Measurements from ENCODE around the gene TNIK.

TNIK gene

DNA sequence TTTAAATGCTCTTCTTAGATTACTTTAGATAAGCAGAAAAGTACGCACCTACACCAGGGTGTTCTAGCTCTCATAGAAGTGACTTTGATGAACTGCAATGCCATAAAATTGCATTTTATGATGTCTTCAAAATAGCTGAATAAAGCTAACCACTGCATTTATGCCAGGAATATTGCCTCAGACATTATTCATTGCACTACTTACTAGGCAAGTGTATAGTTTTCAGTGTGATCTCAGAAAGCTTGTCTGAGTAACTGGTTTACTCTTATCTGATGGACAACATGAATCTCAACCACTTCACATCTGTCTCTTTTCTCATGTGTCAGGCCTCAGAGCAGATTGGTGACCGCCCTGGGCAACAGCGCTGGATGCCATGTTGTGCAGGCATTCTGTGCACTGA is 314.4 kb downstream of the TNIK start:
- peaks cover 10% of the 10 kb centered on the region for H3K36me3 Mint-ChIP-seq (ENCODE audit: low read depth)
- H3K27ac Mint-ChIP-seq, result no peak overlapping the region

DNA sequence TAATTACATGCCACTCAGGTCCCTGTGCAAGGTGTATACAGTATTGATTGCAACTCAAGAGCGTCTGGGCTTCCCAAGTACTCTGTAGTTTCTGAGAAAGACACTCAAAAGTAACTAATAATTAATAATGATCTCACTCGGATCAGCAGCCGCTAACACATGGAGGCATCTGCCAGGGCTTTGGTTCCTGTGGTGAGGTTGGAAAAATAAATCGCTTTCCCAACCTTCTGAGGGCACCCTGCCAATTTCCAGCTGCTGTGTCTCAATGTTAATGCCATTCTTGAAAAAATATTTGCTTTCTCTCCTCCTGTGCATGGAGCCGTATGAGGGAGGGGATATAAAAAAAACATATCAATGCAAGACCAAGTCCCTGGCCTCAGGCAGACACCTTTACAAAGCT is 317.2 kb downstream of the TNIK start:
- DNase-seq, result no peak
- H3K4me1 Mint-ChIP-seq, result no peaks in the 10 kb centered on the region
- no peaks in the 10 kb centered on the region for H3K9me3 Mint-ChIP-seq
- H3K4me3 Mint-ChIP-seq, result no peak overlapping the region
- H3K36me3 Mint-ChIP-seq (ENCODE audit: low read depth), result peaks cover 13% of the 10 kb centered on the region
- TF ChIP-seq, protein P1, sequence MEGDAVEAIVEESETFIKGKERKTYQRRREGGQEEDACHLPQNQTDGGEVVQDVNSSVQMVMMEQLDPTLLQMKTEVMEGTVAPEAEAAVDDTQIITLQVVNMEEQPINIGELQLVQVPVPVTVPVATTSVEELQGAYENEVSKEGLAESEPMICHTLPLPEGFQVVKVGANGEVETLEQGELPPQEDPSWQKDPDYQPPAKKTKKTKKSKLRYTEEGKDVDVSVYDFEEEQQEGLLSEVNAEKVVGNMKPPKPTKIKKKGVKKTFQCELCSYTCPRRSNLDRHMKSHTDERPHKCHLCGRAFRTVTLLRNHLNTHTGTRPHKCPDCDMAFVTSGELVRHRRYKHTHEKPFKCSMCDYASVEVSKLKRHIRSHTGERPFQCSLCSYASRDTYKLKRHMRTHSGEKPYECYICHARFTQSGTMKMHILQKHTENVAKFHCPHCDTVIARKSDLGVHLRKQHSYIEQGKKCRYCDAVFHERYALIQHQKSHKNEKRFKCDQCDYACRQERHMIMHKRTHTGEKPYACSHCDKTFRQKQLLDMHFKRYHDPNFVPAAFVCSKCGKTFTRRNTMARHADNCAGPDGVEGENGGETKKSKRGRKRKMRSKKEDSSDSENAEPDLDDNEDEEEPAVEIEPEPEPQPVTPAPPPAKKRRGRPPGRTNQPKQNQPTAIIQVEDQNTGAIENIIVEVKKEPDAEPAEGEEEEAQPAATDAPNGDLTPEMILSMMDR (IDR thresholded peaks at IDR 0.05), result no peak
- no peak overlapping the region for H3K27ac Mint-ChIP-seq
- H3K27me3 Mint-ChIP-seq (ENCODE audit: low read depth, poor library complexity), result peaks cover 10% of the 10 kb centered on the region

More for the DNA sequence above, 314.4 kb downstream of the TNIK start:
- no peaks in the 10 kb centered on the region for H3K9me3 Mint-ChIP-seq
- TF ChIP-seq, protein P1 (IDR thresholded peaks at IDR 0.05), result no peak
- no peaks in the 10 kb centered on the region for H3K4me1 Mint-ChIP-seq
- no peak for DNase-seq
- no peak overlapping the region for H3K4me3 Mint-ChIP-seq
- H3K27me3 Mint-ChIP-seq (ENCODE audit: low read depth, poor library complexity), result peaks cover 8% of the 10 kb centered on the region

DNA sequence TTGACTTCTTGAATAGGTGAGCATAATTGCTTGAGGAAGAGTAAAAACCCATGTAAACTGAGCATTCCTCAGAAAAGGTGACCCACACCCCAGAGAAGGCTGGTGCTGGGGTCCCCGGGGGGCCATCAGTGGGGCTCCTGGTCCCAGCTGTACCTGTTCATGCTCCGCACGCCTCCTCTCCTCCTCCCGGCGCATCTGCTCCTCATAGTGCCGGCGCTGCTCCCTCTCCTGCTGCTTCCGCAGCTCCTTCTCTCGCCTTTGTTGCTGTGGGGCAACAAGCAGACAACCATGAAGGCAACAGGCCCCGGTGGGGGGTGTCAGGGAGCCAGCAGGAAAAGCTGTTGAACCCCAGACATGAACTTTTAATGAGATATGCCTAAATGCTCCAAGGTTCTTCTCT is 320.0 kb downstream of the TNIK start:
- TF ChIP-seq, protein P1 (IDR thresholded peaks at IDR 0.05), result no peak
- H3K27ac Mint-ChIP-seq, result no peak overlapping the region
- DNase-seq, result no peak
- H3K27me3 Mint-ChIP-seq (ENCODE audit: low read depth, poor library complexity), result peaks cover 9% of the 10 kb centered on the region
- no peak overlapping the region for H3K4me3 Mint-ChIP-seq
- no peaks in the 10 kb centered on the region for H3K9me3 Mint-ChIP-seq
- H3K36me3 Mint-ChIP-seq (ENCODE audit: low read depth), result peaks cover 22% of the 10 kb centered on the region
- H3K4me1 Mint-ChIP-seq, result no peaks in the 10 kb centered on the region

DNA sequence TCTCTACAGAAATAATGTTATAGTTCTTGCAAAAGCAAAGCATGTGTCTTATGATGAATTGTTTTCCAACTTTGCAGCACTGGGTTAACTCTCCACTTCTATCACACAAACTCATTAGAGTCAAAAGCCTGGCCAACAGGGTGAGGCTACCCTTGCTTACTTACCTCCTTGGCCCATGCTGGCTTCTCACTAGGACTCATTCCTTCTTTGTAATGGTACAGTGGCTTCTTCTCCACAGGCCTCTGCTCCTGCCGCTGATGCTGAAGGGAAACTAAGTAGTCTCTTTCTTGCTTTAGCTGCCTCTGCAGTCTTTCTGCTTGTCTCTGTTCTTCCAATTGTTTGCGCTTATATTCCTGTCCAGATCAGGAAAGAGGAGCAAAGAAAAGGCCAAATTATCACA is 322.2 kb downstream of the TNIK start:
- TF ChIP-seq, protein P1 (IDR thresholded peaks at IDR 0.05), result no peak
- peaks cover 17% of the 10 kb centered on the region for H3K36me3 Mint-ChIP-seq (ENCODE audit: low read depth)
- no peak overlapping the region for H3K4me3 Mint-ChIP-seq
- peaks cover 5% of the 10 kb centered on the region for H3K27me3 Mint-ChIP-seq (ENCODE audit: low read depth, poor library complexity)
- no peak overlapping the region for H3K27ac Mint-ChIP-seq
- no peaks in the 10 kb centered on the region for H3K9me3 Mint-ChIP-seq
- DNase-seq, result no peak
- H3K4me1 Mint-ChIP-seq, result no peaks in the 10 kb centered on the region

DNA sequence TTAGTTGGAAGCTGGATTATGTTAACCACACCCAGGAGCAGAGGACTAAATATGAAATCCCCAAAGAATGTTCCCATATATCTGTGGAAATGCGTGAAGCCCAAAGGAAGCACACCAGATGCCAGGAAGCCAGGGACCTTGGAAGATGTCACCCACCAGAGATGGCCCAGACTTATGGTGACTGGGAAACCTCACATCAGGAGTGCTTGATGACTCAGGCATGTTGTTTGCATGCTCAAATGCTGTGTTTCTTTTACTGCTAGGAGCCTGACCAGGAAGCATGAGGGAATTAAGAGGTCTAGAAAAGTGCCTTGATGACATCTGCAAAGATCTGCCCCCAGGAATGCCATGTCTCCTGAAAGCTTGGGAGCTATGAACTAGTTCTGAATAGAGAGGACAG is 324.7 kb downstream of the TNIK start:
- TF ChIP-seq, protein P1 (IDR thresholded peaks at IDR 0.05), result no peak
- peaks cover 17% of the 10 kb centered on the region for H3K36me3 Mint-ChIP-seq (ENCODE audit: low read depth)
- H3K4me3 Mint-ChIP-seq, result no peak overlapping the region
- H3K27ac Mint-ChIP-seq, result no peak overlapping the region
- no peaks in the 10 kb centered on the region for H3K4me1 Mint-ChIP-seq
- DNase-seq, result no peak
- H3K9me3 Mint-ChIP-seq, result no peaks in the 10 kb centered on the region
- peaks cover 5% of the 10 kb centered on the region for H3K27me3 Mint-ChIP-seq (ENCODE audit: low read depth, poor library complexity)

DNA sequence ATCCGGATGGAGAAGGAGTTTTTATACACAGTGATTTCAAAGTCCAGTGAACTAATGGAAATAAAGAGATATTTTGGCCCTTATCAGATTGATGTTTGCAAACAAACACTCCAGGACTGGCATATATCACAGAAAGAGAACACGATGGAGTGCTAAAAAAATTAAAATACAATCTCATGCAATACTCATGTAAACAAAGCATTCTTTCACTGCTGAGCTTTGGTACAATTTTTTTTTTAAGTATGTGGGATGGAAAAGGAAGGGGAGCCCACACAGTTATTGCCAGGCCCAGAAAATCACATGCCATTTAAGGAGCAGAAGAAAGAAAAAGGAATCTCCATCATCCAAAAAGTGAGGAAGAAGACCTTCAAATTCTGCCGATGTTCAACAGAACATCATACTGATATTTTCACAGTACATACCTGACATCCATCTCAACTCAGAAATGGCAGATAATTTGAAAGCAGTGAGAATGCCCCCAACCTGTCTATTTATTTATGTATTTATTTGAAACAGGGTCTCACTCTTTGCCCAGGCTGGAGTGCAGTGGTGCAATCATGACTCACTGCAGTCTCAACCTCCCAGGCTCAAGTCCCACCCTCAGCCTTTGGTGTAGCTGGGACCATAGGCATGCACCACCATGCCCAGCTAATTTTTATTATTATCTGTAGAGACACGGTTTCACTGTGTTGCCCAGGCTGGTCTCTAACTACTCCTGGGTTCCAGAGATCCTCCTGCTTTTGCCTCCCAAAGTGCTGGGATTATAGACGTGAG is 326.2 kb downstream of the TNIK start:
- Mint-ChIP-seq H3K9me3 (no peaks in the 10 kb centered on the region), H3K27me3 (ENCODE audit: low read depth, poor library complexity) (peaks cover 5% of the 10 kb centered on the region), H3K4me3 (no peak overlapping the region), H3K27ac (no peak overlapping the region), H3K36me3 (ENCODE audit: low read depth) (peaks cover 18% of the 10 kb centered on the region), H3K4me1 (no peaks in the 10 kb centered on the region)
- DNase-seq, result no peak
- TF ChIP-seq, protein P1 (IDR thresholded peaks at IDR 0.05), result no peak
